Coronary artery (tissue), 2 donors: ENCODE measurements around the gene PPP1R14C.
"Not testable (repeated sequence)": the region's sequence is repeated elsewhere in the genome, so short reads cannot be mapped to it uniquely, and the experiment has no call there.

Experiments used
- DNase-seq: peaks from one replicate; pipeline ENCODE4 v3.0.0-alpha.2; 2017; ENCODE audit warnings: low spot score
- H3K27ac ChIP-seq, 2 donors: fragments of 200-600 bp; sonication (generic); one replicate each; pipeline ENCODE4 v1.5.1; 2016 to 2019
- H3K4me3 ChIP-seq: fragments of 200-600 bp; sonication (generic); 2 replicates; pipeline ENCODE4 v1.5.1; 2016; ENCODE audit warnings: mild to moderate bottlenecking, moderate library complexity
- TF ChIP-seq, protein P1 (sequence below): fragments of 200-600 bp; sonication (generic); IDR thresholded peaks from one replicate; pipeline ENCODE4 v1.5.1; 2019; ENCODE audit warnings: antibody characterized with exemption

Gene PPP1R14C

DNA sequence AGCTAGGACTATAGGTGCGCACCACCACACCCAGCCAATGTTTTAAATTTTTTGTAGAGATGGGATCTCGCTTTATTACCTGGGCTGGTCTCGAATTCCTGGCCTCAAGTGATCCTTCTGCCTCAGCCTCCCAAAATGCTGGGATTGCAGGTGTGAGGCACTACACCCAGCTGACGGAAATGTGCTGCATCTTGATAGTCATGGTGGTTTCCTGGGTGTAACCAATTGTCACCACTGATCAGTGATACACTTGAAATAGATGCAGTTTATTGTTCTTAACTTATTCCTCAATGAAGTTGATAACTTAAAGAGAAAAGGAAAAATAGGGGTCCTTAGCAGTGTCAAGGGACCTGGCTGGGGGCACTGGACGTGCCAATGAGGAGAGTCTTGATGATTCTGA is 92.4 kb downstream of the PPP1R14C start:
- no peak overlapping the region for H3K27ac ChIP-seq
- DNase-seq: no peak
- TF ChIP-seq, protein P1, sequence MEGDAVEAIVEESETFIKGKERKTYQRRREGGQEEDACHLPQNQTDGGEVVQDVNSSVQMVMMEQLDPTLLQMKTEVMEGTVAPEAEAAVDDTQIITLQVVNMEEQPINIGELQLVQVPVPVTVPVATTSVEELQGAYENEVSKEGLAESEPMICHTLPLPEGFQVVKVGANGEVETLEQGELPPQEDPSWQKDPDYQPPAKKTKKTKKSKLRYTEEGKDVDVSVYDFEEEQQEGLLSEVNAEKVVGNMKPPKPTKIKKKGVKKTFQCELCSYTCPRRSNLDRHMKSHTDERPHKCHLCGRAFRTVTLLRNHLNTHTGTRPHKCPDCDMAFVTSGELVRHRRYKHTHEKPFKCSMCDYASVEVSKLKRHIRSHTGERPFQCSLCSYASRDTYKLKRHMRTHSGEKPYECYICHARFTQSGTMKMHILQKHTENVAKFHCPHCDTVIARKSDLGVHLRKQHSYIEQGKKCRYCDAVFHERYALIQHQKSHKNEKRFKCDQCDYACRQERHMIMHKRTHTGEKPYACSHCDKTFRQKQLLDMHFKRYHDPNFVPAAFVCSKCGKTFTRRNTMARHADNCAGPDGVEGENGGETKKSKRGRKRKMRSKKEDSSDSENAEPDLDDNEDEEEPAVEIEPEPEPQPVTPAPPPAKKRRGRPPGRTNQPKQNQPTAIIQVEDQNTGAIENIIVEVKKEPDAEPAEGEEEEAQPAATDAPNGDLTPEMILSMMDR: no peak
- H3K4me3 ChIP-seq: no peak overlapping the region

DNA sequence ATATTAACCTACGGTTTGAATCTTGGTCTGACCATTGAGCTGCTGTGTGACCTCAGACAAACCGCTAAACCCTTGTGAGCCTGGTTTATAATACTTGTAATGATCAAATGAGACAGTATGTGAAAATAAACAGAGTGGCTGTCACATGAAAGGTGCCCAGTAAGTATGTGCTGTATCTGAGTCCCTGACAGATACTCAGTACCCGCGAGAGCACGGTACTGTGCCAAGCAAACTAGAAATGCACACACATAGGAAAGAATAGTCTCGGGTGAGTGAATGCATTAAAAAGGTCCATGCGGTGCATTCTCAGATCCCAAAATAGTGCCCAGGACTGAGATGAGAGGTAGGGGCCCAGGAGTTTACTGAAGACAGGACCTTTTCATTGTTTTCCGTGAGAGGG is 93.3 kb downstream of the PPP1R14C start:
- H3K4me3 ChIP-seq: no peak overlapping the region
- DNase-seq: no peak
- TF ChIP-seq, protein P1: no peak
- no peak overlapping the region for H3K27ac ChIP-seq

DNA sequence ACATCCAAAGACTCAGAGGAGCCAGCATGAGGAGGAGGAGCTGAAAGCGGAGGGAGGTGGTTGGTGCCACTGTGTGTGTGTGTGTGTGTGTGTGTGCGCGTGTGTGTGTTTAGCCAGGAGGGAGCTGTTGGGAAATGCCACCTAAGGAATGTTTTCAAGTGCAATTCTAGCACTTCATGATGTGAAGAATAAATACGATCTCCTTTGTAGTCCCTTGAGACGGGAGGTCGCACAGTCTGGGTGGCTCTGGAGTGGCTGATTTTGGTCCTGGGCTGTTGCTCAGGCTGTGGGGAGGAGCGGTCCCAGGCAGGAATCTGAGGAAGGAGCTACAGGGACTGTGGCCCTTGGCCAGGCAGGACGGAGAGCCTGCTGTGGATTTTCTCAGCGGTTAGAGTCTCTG is 93.7 kb downstream of the PPP1R14C start:
- DNase-seq: no peak
- Histone ChIP-seq H3K4me3 (no peak overlapping the region), H3K27ac (no peak overlapping the region)
- TF ChIP-seq, protein P1: no peak

DNA sequence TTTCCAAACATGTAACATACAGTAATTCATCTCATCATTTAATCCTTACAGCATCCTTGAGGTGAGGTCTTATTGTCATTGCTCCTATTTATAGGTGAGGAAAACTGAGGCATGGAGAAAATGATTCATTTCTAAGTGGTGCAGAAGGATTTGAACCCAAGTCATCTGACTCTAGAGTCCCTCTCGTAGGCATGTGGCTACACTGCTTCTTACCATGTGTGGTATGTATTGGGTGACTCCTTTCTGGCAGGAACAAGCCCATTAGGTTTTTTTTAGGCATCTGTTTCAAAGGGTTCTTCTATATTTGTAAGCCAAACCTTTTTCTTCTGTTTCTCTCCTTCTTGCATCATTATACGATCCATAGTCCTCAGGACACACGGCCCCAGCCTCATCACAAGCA is 94.8 kb downstream of the PPP1R14C start:
- DNase-seq: no peak
- H3K4me3 ChIP-seq: no peak overlapping the region
- TF ChIP-seq, protein P1: no peak
- no peak overlapping the region for H3K27ac ChIP-seq

DNA sequence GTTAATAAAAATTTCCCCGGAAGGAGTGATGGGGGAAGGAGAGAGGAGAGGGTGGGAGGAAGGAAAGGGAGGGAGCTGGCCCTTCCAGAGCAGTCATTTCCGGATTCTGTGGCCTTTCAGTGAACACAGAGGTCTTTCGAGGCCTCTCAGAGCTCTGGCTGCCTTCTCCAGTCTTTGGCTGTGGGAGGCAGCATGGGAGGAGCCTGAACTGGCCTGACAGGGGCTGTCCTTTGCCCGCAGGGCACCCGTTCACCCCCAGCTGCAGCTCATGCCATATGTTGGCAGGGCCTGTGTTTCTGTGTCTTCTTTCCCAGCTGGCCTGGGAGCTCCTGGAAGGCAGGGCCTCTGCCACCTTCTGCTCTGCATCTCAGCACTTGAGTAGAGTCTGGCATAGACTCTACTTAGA is 95.5 kb downstream of the PPP1R14C start:
- TF ChIP-seq, protein P1: no peak
- no peak for DNase-seq
- Histone ChIP-seq H3K4me3 (no peak overlapping the region), H3K27ac (no peak overlapping the region)

DNA sequence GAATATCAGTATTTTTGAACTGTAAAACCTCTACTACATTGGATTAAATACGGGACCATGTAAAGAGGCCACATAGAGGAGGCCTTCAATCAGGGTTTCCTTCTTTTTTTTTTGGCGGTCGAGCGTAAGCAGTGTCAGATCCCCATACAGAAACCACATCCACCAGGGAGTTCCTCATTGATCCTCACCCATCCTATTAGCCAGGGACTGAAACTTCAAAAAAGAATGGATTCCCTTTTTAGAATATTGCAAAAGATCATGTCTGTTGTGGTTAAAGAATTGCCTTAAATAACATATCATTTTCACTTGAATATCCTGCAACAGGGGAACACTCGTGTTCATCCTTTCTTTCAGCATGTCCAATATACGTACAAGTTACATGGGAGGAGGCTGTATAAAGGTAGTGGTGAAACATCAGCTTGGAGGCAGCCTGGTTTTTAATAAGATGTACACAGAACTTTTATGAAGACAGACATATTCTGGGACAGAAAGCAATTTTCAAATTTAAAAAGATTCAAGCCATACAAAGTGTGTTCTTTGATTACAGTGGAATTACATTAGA is 96.1 kb downstream of the PPP1R14C start:
- no peak for DNase-seq
- TF ChIP-seq, protein P1: no peak
- H3K27ac ChIP-seq: no peak overlapping the region
- no peak overlapping the region for H3K4me3 ChIP-seq

DNA sequence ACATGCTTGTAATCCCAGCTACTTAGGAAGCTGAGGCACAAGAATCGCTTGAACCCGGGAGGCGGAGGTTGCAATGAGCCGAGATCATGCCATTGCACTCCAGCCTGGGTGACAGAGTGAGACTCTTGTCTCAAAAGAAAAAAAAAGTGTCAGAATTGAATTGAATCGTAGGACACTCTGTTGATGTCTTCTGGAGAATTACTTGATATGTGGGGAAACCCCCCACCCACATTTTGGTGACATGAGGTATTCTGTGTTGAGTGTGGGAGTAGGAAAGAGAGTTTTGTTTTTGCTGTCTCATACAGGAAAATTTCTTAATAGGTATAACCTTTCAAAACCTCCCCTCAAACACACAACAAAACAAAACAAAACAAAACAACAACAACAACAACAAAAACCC is 98.9 kb downstream of the PPP1R14C start:
- not testable (repeated sequence) for H3K27ac ChIP-seq, DNase-seq, H3K4me3 ChIP-seq
